MCF 10A (cell line): ENCODE results near the gene ECSIT. TPM values are rescaled to one million over a fixed set of nuclear protein-coding genes. Genes with fewer than 3 reads are reported as not detected.

Experiments
- BruUV-seq: library from RNA; stranded (reverse); fragments of 400-500 nt; replicated peaks from 2 replicates; lab custom pipeline; 2021; lab: Mats Ljungman, UMichigan
- CTCF ChIA-PET: fragments of 300-600 bp; sonication (Branson Sonifier 250); formaldehyde crosslinking; extraction: SDS; loops from one replicate; lab custom pipeline; 2021; ENCODE audit warnings: antibody characterized with exemption, inconsistent platforms; lab: Yijun Ruan, JAX
- POLR2A ChIA-PET: fragments of 300-600, 350-650 bp; sonication (Branson Sonifier 250); formaldehyde crosslinking; extraction: SDS; loops from one replicate; lab custom pipeline; 2020; ENCODE audit warnings: antibody characterized with exemption, inconsistent platforms; lab: Yijun Ruan, JAX
- DNase-seq: peaks from one replicate; pipeline ENCODE4 v3.0.0-alpha.2; 2018; ENCODE audit not compliant: unreplicated experiment
- H3K27ac Mint-ChIP-seq: one replicate; pipeline ENCODE4 v1.8.0; 2022; ENCODE audit warnings: mild to moderate bottlenecking, low read depth, mixed read lengths; ENCODE audit not compliant: unreplicated experiment
- H3K27me3 Mint-ChIP-seq: one replicate; pipeline ENCODE4 v1.8.0; 2022; ENCODE audit warnings: mixed read lengths; ENCODE audit not compliant: insufficient read depth, unreplicated experiment
- H3K36me3 Mint-ChIP-seq: one replicate; pipeline ENCODE4 v1.8.0; 2022; ENCODE audit warnings: mild to moderate bottlenecking, moderate library complexity, mixed read lengths; ENCODE audit not compliant: insufficient read depth, unreplicated experiment
- H3K4me1 Mint-ChIP-seq: one replicate; pipeline ENCODE4 v1.8.0; 2022; ENCODE audit warnings: mixed read lengths; ENCODE audit not compliant: insufficient read depth, unreplicated experiment
- H3K4me3 Mint-ChIP-seq: one replicate; pipeline ENCODE4 v1.8.0; 2022; ENCODE audit warnings: mild to moderate bottlenecking, moderate library complexity, mixed read lengths; ENCODE audit not compliant: unreplicated experiment
- H3K9me3 Mint-ChIP-seq: one replicate; pipeline ENCODE4 v1.8.0; 2022; ENCODE audit warnings: mixed read lengths; ENCODE audit not compliant: unreplicated experiment
- CTCF ChIP-seq: fragments of 200-600 bp; IDR thresholded peaks from one replicate; pipeline ENCODE4 v1.8.0; 2022; ENCODE audit warnings: antibody characterized with exemption, mild to moderate bottlenecking; ENCODE audit not compliant: unreplicated experiment
- intact Hi-C: fragments of 100-400 bp; cut with micrococcal nuclease; formaldehyde crosslinking; loops from 2 replicates; pipeline ENCODE4 v1.14.1; 2022
- total RNA-seq: library from RNA; stranded (reverse); gene quantifications from 2 replicates; pipeline ENCODE4 v1.2.3, GENCODE V29; 2022

ECSIT gene
- total RNA-seq, 1 experiment from 2014 or later = 26.8 TPM

- CTCF ChIA-PET = interaction anchor here (0.6 to 2.3 kb wide), 2 partner anchors 25 to 229 kb away, joined by 3 to 9 read pairs; no protein-coding TSS in a partner anchor
- TF ChIP-seq CTCF = no peak
- POLR2A ChIA-PET = interaction anchor here (0.6 to 1.0 kb wide), 2 partner anchors 9 to 132 kb away, joined by 3 read pairs; no protein-coding TSS in a partner anchor
- H3K4me3 Mint-ChIP-seq = no peak overlapping the region
- no peaks in the 10 kb centered on the region for H3K27me3 Mint-ChIP-seq
- peaks cover 6% of the 10 kb centered on the region for H3K4me1 Mint-ChIP-seq
- H3K9me3 Mint-ChIP-seq = no peaks in the 10 kb centered on the region
- no peak for DNase-seq
- no TSS peak for BruUV-seq
- no peak overlapping the region for H3K27ac Mint-ChIP-seq
- intact Hi-C loops = no loop called here
- no peaks in the 10 kb centered on the region for H3K36me3 Mint-ChIP-seq
Measured at GRCh38 chr19:11563532-11563931, 34.6 kb upstream of the ECSIT start.

- Mint-ChIP-seq H3K4me3 (peak overlapping the region; percentile 94), H3K27ac (no peak overlapping the region), H3K36me3 (peaks cover 10% of the 10 kb centered on the region), H3K4me1 (peaks cover 20% of the 10 kb centered on the region), H3K9me3 (no peaks in the 10 kb centered on the region), H3K27me3 (no peaks in the 10 kb centered on the region)
- TF ChIP-seq CTCF = peak; percentile 61
- ChIA-PET POLR2A (interaction anchor here (0.8 kb wide), 1 partner anchor 32 kb away, joined by 4 read pairs; the partner anchor contains the start of gene ECSIT), CTCF (interaction anchor here (0.5 to 1.3 kb wide), 17 partner anchors 10 to 1030 kb away, joined by 3 to 8 read pairs (median 4); partner anchors contain the start of gene EPOR)
- intact Hi-C loops = loop anchor here (1.0 kb wide), 1 partner anchor 27 kb away; no protein-coding TSS in a partner anchor
- no TSS peak for BruUV-seq
- DNase-seq = peak; percentile 79
Measured at GRCh38 chr19:11560404-11561051, 31.6 kb upstream of the ECSIT start.

GRCh38 chr19:11558881-11559828 lies 30.2 kb upstream of the ECSIT start, which contains the start of gene ELOF1:
ELOF1 (minus strand) TSS chr19:11559230; CDS start chr19:11554347, 4,883 bp downstream.
- no peaks in the 10 kb centered on the region for H3K27me3 Mint-ChIP-seq
- peak within 1 kb of the TSS; percentile 94 for H3K4me3 Mint-ChIP-seq
- H3K36me3 Mint-ChIP-seq = peaks cover 17% of the 10 kb centered on the region
- TF ChIP-seq CTCF = peak; percentile 3
- peaks cover 20% of the 10 kb centered on the region for H3K4me1 Mint-ChIP-seq
- peak within 1 kb of the TSS; percentile 43 for H3K27ac Mint-ChIP-seq
- intact Hi-C loops = loop anchor here (2.0 kb wide), 1 partner anchor 22 kb away; no protein-coding TSS in a partner anchor
- DNase-seq = peak; percentile 99
- ChIA-PET CTCF (interaction anchor here (0.5 to 3.7 kb wide), 15 partner anchors 10 to 1229 kb away, joined by 3 to 12 read pairs (median 3); partner anchors contain the start of gene ECSIT), POLR2A (interaction anchor here (0.6 to 2.2 kb wide), 28 partner anchors 11 to 1224 kb away, joined by 3 to 15 read pairs (median 3); partner anchors contain the start of genes ACP5, ECSIT, ODAD3 and PRKCSH)
- BruUV-seq = TSS peak; percentile 91
- no peaks in the 10 kb centered on the region for H3K9me3 Mint-ChIP-seq
